H1 (cell line): ENCODE data around the gene RASSF3. TPM values are rescaled to one million over a fixed set of nuclear protein-coding genes. Genes with fewer than 3 reads are reported as not detected.

ENCODE experiments used
- CTCF ChIA-PET: fragments of 300-600 bp; sonication (Branson Sonifier 250); formaldehyde crosslinking; loops from one replicate; lab custom pipeline; 2021; ENCODE audit not compliant: partially characterized antibody; lab: Charles Lee
- POLR2A ChIA-PET: fragments of 300-600 bp; sonication (Branson Sonifier 250); formaldehyde crosslinking; loops from one replicate; lab custom pipeline; 2021; ENCODE audit warnings: inconsistent platforms; ENCODE audit not compliant: partially characterized antibody; lab: Charles Lee
- DNase-seq, 2 experiments: peaks; one replicate each; pipeline versions ENCODE4 v3.0.0 to v3.0.0-alpha.2; 2010 to 2022; ENCODE audit warnings: low spot score in 2 of 2, low read depth in 1 of 2, mixed read lengths in 1 of 2
- FAIRE-seq: peaks from 2 replicates; lab custom pipeline; 2011; peaks lifted over from hg19 to GRCh38; lab: Jason Lieb, UNC
- H2AFZ ChIP-seq: 2 replicates; pipeline ENCODE4 v1.8.1; 2012; ENCODE audit warnings: low read length, inconsistent platforms
- H2AK5ac ChIP-seq: 2 replicates; pipeline ENCODE4 v1.6.1; 2013; ENCODE audit warnings: low read depth, low read length
- H2BK120ac ChIP-seq: replicated peaks from 2 replicates; pipeline ENCODE3; 2013; ENCODE audit warnings: low read depth, low read length, inconsistent platforms
- H2BK12ac ChIP-seq: 2 replicates; pipeline ENCODE4 v1.6.1; 2013; ENCODE audit warnings: low read depth, low read length
- H2BK15ac ChIP-seq: 2 replicates; pipeline ENCODE4 v1.6.1; 2013; ENCODE audit warnings: low read length
- H2BK20ac ChIP-seq: 2 replicates; pipeline ENCODE4 v1.6.1; 2013; ENCODE audit warnings: low read length
- H2BK5ac ChIP-seq: 2 replicates; pipeline ENCODE4 v1.6.1; 2013; ENCODE audit warnings: low read depth, low read length
- H3K14ac ChIP-seq: 2 replicates; pipeline ENCODE4 v1.6.1; 2013; ENCODE audit warnings: inconsistent platforms; ENCODE audit not compliant: insufficient read length
- H3K18ac ChIP-seq: 2 replicates; pipeline ENCODE4 v1.6.1; 2013; ENCODE audit warnings: low read length; ENCODE audit errors: extremely low read depth
- H3K23ac ChIP-seq: 2 replicates; pipeline ENCODE4 v1.6.1; 2013; ENCODE audit warnings: inconsistent platforms; ENCODE audit not compliant: insufficient read length
- H3K23me2 ChIP-seq: 2 replicates; pipeline ENCODE4 v1.6.1; 2013; ENCODE audit warnings: low read depth, low read length
- H3K27ac ChIP-seq: 2 replicates; pipeline ENCODE4 v1.6.1; 2011; ENCODE audit warnings: low read depth, low read length, inconsistent platforms
- H3K27me3 ChIP-seq, 4 experiments: replicated peaks in 1 of 4; 1 replicate in 1 of 4; 2 replicates in 3 of 4; pipeline versions ENCODE4 v1.6.1 to v1.8.1; 2011 to 2013; ENCODE audit warnings: low read length in 3 of 4, mild to moderate bottlenecking in 3 of 4, inconsistent platforms in 2 of 4, mixed read lengths in 2 of 4, moderate library complexity in 1 of 4; ENCODE audit not compliant: control insufficient read depth in 3 of 4, insufficient read depth in 3 of 4; ENCODE audit errors: extremely low read depth in 1 of 4
- H3K36me3 ChIP-seq, 4 experiments: 2 replicates each; pipeline versions ENCODE4 v1.6.1 to v1.8.1; 2011 to 2013; ENCODE audit warnings: mild to moderate bottlenecking in 4 of 4, low read length in 3 of 4, moderate library complexity in 2 of 4, control low read depth in 1 of 4, inconsistent platforms in 1 of 4; ENCODE audit not compliant: insufficient read depth in 4 of 4, control insufficient read depth in 2 of 4
- H3K4ac ChIP-seq: replicated peaks from 2 replicates; pipeline ENCODE3; 2013; ENCODE audit warnings: low read length, low read depth, mixed read lengths, inconsistent platforms; ENCODE audit not compliant: insufficient read length
- H3K4me1 ChIP-seq, 4 experiments: replicated peaks in 1 of 4; 1 replicate in 1 of 4; 2 replicates in 3 of 4; pipeline versions ENCODE4 v1.6.1 to v1.8.1; 2011 to 2013; ENCODE audit warnings: low read length in 3 of 4, inconsistent platforms in 2 of 4, mixed read lengths in 1 of 4; ENCODE audit not compliant: insufficient read depth in 4 of 4, control insufficient read depth in 3 of 4
- H3K4me2 ChIP-seq, 2 experiments: 2 replicates each; pipeline versions ENCODE4 v1.6.1 to v1.8.1; 2011 to 2013; ENCODE audit warnings: low read depth in 2 of 2, low read length in 2 of 2, control low read depth in 1 of 2, inconsistent platforms in 1 of 2, mild to moderate bottlenecking in 1 of 2; ENCODE audit not compliant: insufficient read depth in 1 of 2
- H3K4me3 ChIP-seq, 4 experiments: fragments of 200-600, 300-600 bp in 1 of 4; sonication (generic), shearing (Covaris generic), sonication (Bioruptor Twin) in 1 of 4; 2 replicates each; pipeline versions ENCODE4 v1.5.1 to v1.8.1; 2011 to 2016; ENCODE audit warnings: low read length in 4 of 4, low read depth in 3 of 4, control low read depth in 2 of 4, inconsistent platforms in 2 of 4, mild to moderate bottlenecking in 2 of 4, mixed read lengths in 1 of 4, moderate library complexity in 1 of 4; ENCODE audit not compliant: insufficient read depth in 2 of 4; ENCODE audit errors: extremely low read depth in 1 of 4
- H3K56ac ChIP-seq: replicated peaks from 2 replicates; pipeline ENCODE3; 2013; ENCODE audit warnings: low read depth, mild to moderate bottlenecking, mixed read lengths, low read length, inconsistent platforms; ENCODE audit not compliant: insufficient read length
- H3K79me1 ChIP-seq: 2 replicates; pipeline ENCODE4 v1.6.1; 2013; ENCODE audit warnings: low read depth, low read length, control low read depth
- H3K79me2 ChIP-seq, 2 experiments: 2 replicates each; pipeline versions ENCODE4 v1.6.1 to v1.8.1; 2012 to 2013; ENCODE audit warnings: low read length in 2 of 2, mild to moderate bottlenecking in 2 of 2, inconsistent platforms in 1 of 2; ENCODE audit not compliant: insufficient read depth in 2 of 2, control insufficient read depth in 1 of 2
- H3K9ac ChIP-seq, 4 experiments: replicated peaks in 1 of 4; 1 replicate in 1 of 4; 2 replicates in 3 of 4; pipeline versions ENCODE4 v1.6.1 to v1.8.1; 2011 to 2013; ENCODE audit warnings: low read depth in 3 of 4, low read length in 3 of 4, control low read depth in 2 of 4, mild to moderate bottlenecking in 2 of 4, moderate library complexity in 2 of 4, inconsistent platforms in 1 of 4; ENCODE audit errors: extremely low read depth in 1 of 4
- H3K9me3 ChIP-seq, 2 experiments: 2 replicates each; pipeline versions ENCODE4 v1.6.1 to v1.8.1; 2012 to 2013; ENCODE audit warnings: mild to moderate bottlenecking in 2 of 2, moderate library complexity in 2 of 2, control low read depth in 1 of 2, inconsistent platforms in 1 of 2, low read depth in 1 of 2, low read length in 1 of 2, mixed read lengths in 1 of 2; ENCODE audit not compliant: insufficient read depth in 2 of 2
- H4K20me1 ChIP-seq, 2 experiments: replicated peaks in 1 of 2; 2 replicates each; pipeline versions ENCODE3 to v1.8.1; 2011 to 2013; ENCODE audit warnings: inconsistent platforms in 2 of 2, low read length in 2 of 2, mild to moderate bottlenecking in 1 of 2; ENCODE audit not compliant: insufficient read depth in 2 of 2, control insufficient read depth in 1 of 2
- H4K5ac ChIP-seq: 2 replicates; pipeline ENCODE4 v1.6.1; 2013; ENCODE audit warnings: low read length, low read depth, mixed read lengths, inconsistent platforms; ENCODE audit not compliant: insufficient read length
- H4K8ac ChIP-seq: 2 replicates; pipeline ENCODE4 v1.8.0; 2013; ENCODE audit warnings: mild to moderate bottlenecking, moderate library complexity, low read length, inconsistent platforms; ENCODE audit not compliant: insufficient read depth; ENCODE audit errors: extremely low read depth
- H4K91ac ChIP-seq: replicated peaks from 2 replicates; pipeline ENCODE3; 2013; ENCODE audit warnings: low read length, mixed read lengths, inconsistent platforms; ENCODE audit not compliant: insufficient read length
- ATF2 ChIP-seq: IDR thresholded peaks from 2 replicates; pipeline ENCODE4 v1.6.1; 2012; ENCODE audit warnings: low read length, inconsistent platforms
- ATF3 ChIP-seq: IDR thresholded peaks from 2 replicates; pipeline ENCODE4 v1.6.1; 2011; ENCODE audit warnings: low read depth, mild to moderate bottlenecking, low read length; ENCODE audit not compliant: insufficient read depth
- CHD1 ChIP-seq: IDR thresholded peaks from 2 replicates; pipeline ENCODE4 v1.6.1; 2012; ENCODE audit warnings: low read depth, low read length, improper control_type of control experiment
- EP300 ChIP-seq, 2 experiments: IDR thresholded peaks; 1 replicate in 1 of 2; 2 replicates in 1 of 2; pipeline ENCODE4 v1.6.1; 2011 to 2012; ENCODE audit warnings: low read depth in 2 of 2, low read length in 2 of 2, mild to moderate bottlenecking in 2 of 2, borderline replicate concordance in 1 of 2, inconsistent platforms in 1 of 2, moderate library complexity in 1 of 2
- GTF2F1 ChIP-seq: IDR thresholded peaks from 2 replicates; pipeline ENCODE4 v1.6.1; 2012; ENCODE audit warnings: low read depth, low read length, improper control_type of control experiment, borderline replicate concordance
- MAFK ChIP-seq: IDR thresholded peaks from 2 replicates; pipeline ENCODE4 v1.6.1; 2012; ENCODE audit warnings: low read depth, mild to moderate bottlenecking, improper control_type of control experiment, low read length
- NANOG ChIP-seq: IDR thresholded peaks from 2 replicates; pipeline ENCODE4 v1.6.1; 2011; ENCODE audit warnings: low read length, low read depth, mild to moderate bottlenecking, inconsistent platforms; ENCODE audit not compliant: insufficient read depth, poor library complexity, severe bottlenecking
- POLR2A ChIP-seq, 2 experiments: IDR thresholded peaks; 1 replicate in 1 of 2; 2 replicates in 1 of 2; pipeline ENCODE4 v1.6.1; 2011; ENCODE audit warnings: low read depth in 2 of 2, low read length in 2 of 2, mild to moderate bottlenecking in 2 of 2; ENCODE audit errors: control extremely low read depth in 1 of 2
- RBBP5 ChIP-seq: IDR thresholded peaks from 2 replicates; pipeline ENCODE4 v1.7.1; 2012; ENCODE audit warnings: low read depth, mild to moderate bottlenecking, inconsistent platforms, low read length, moderate library complexity, borderline replicate concordance
- SIX5 ChIP-seq: IDR thresholded peaks from 2 replicates; pipeline ENCODE4 v1.6.1; 2011; ENCODE audit warnings: mild to moderate bottlenecking, low read depth, low read length
- TBP ChIP-seq: IDR thresholded peaks from 2 replicates; pipeline ENCODE4 v1.6.1; 2011; ENCODE audit warnings: low read depth, low read length, improper control_type of control experiment
- WGBS, 2 experiments: shearing (Covaris generic) in 1 of 2; methylation state at CpG; one replicate each; pipeline versions ENCODE4 v1.1.6 to v1.1.7; 2013 to 2015; ENCODE audit warnings: low lambda C conversion rate in 2 of 2, mixed read lengths in 2 of 2, inconsistent platforms in 1 of 2, low coverage in 1 of 2, missing lambda C conversion rate in 1 of 2; ENCODE audit not compliant: insufficient replicate concordance in 2 of 2, insufficient coverage in 1 of 2, insufficient read length in 1 of 2; ENCODE audit errors: extremely low coverage in 1 of 2, missing lambda C conversion rate in 1 of 2; 5-methylcytosine and 5-hydroxymethylcytosine counted together
- polyA plus RNA-seq, 7 experiments: library from polyadenylated mRNA; depleted of rRNA in 3 of 7; stranded (reverse) in 5 of 7; unstranded in 2 of 7; fragments of >200 nt in 5 of 7; fragments of 200-250 nt in 2 of 7; gene quantifications; 1 replicate in 5 of 7; 2 replicates in 1 of 7; 4 replicates in 1 of 7; pipeline versions ENCODE4 v1.2.1 to v1.2.3, GENCODE V29; 2011 to 2013; ENCODE audit warnings: missing spikeins in 2 of 7, mixed read lengths in 2 of 7
- total RNA-seq: library from RNA; stranded (reverse); fragmentation: NEBNext Ultra II Directional; extraction: Animal tissue kit (Norgen Biotek cat#: 25700); gene quantifications from 2 replicates; pipeline ENCODE4 v1.2.1, GENCODE V29; 2021

Gene RASSF3
- total and polyA plus RNA-seq, 2 of the 8 experiments (the other 6 are each of a cell fraction or from before 2014, with no cell fraction given): 19.1 to 64.3 TPM

- Histone ChIP-seq H3K23ac (no peak overlapping the region), H3K18ac (no peak overlapping the region), H3K27ac (no peak overlapping the region), H3K79me2 (peaks cover 4 to 81% of the 10 kb centered on the region in 2 experiments; a peak in 3 of 4 replicates), H3K4ac (no peak overlapping the region), H2BK120ac (no peak overlapping the region), H3K23me2 (no peaks in the 10 kb centered on the region), H4K5ac (no peak overlapping the region), H3K4me3 (no peak overlapping the region), H3K9ac (no peak overlapping the region), H2BK5ac (no peak overlapping the region), H2BK20ac (no peak overlapping the region), H2AK5ac (no peak overlapping the region), H2BK12ac (no peak overlapping the region), H3K27me3 (no peaks in the 10 kb centered on the region), H4K20me1 (peaks cover 6 to 21% of the 10 kb centered on the region in 2 experiments), H2BK15ac (no peak overlapping the region), H3K79me1 (peaks cover 16% of the 10 kb centered on the region; the same call in 1 of the 2 replicates), H3K36me3 (no peaks in the 10 kb centered on the region), H2AFZ (no peak overlapping the region), H3K4me1 (peaks cover 2 to 18% (median 12%) of the 10 kb centered on the region in 4 experiments), H3K4me2 (no peak overlapping the region), H3K14ac (no peak overlapping the region), H3K9me3 (no peaks in the 10 kb centered on the region), H4K91ac (no peak overlapping the region), H3K56ac (no peak overlapping the region), H4K8ac (no peak overlapping the region; the same call in 1 of the 2 replicates)
- WGBS, 2 experiments: 92% methylated on average over 5 of the region's 5 CpGs; no CpG with 5 or more reads in 1 of the 2 experiments
- ChIA-PET POLR2A (interaction anchor here (0.6 to 1.4 kb wide), 2 partner anchors 55 to 109 kb away, joined by 3 read pairs; no protein-coding TSS in a partner anchor), CTCF (interaction anchor here (0.7 to 5.8 kb wide), 8 partner anchors 9 to 133 kb away, joined by 3 to 39 read pairs (median 7); no protein-coding TSS in a partner anchor)
- DNase-seq (no peak), FAIRE-seq (no peak)
- TF ChIP-seq GTF2F1 (no peak), TBP (no peak), CHD1 (no peak), MAFK (no peak), POLR2A (IDR thresholded peaks at IDR 0.05; ENCODE audit: control extremely low read depth in 1 of 2, low read depth in 2 of 2, low read length in 2 of 2) (no peak), EP300 (IDR thresholded peaks at IDR 0.05; ENCODE audit: borderline replicate concordance in 1 of 2, low read depth in 2 of 2, low read length in 2 of 2) (no peak), ATF3 (no peak), SIX5 (no peak), ATF2 (no peak), RBBP5 (no peak), NANOG (no peak)
Measured at GRCh38 chr12:64678835-64679234, 68.5 kb downstream of the RASSF3 start.
